HG03460 (cell line): ENCODE results near the gene RRP8.

ENCODE experiments used
- ATAC-seq: cut with Tn5 transposase; IDR thresholded peaks from one replicate; pipeline ENCODE4 v1.9.1; 2021; ENCODE audit not compliant: unreplicated experiment

RRP8 gene

GRCh38 chr11:6633422-6634408 lies 30.3 kb upstream of the RRP8 start:
- ATAC-seq = no peak

GRCh38 chr11:6632116-6633073 lies 29.0 kb upstream of the RRP8 start:
- ATAC-seq = no peak

- ATAC-seq = no peak
These were observed 28.0 kb upstream of the RRP8 start for GRCh38 chr11:6631361-6631890.

GRCh38 chr11:6630632-6631291 lies 27.3 kb upstream of the RRP8 start:
- no peak for ATAC-seq

- ATAC-seq = no peak
These were observed 26.6 kb upstream of the RRP8 start for GRCh38 chr11:6629892-6630631.

- ATAC-seq = no peak
These were observed 26.1 kb upstream of the RRP8 start for GRCh38 chr11:6629573-6629891.

GRCh38 chr11:6628526-6628925 lies 25.1 kb upstream of the RRP8 start:
- no peak for ATAC-seq

GRCh38 chr11:6627762-6628241 lies 24.4 kb upstream of the RRP8 start:
- ATAC-seq = no peak

GRCh38 chr11:6626971-6627761 lies 23.8 kb upstream of the RRP8 start:
- ATAC-seq = no peak

GRCh38 chr11:6625832-6626420 lies 22.5 kb upstream of the RRP8 start:
- no peak for ATAC-seq

- no peak for ATAC-seq
These were observed 21.9 kb upstream of the RRP8 start for GRCh38 chr11:6625156-6625831.

GRCh38 chr11:6623391-6624363 lies 20.3 kb upstream of the RRP8 start:
- no peak for ATAC-seq

- ATAC-seq = no peak
These were observed 19.1 kb upstream of the RRP8 start for GRCh38 chr11:6622261-6623171.

- no peak for ATAC-seq
These were observed 18.3 kb upstream of the RRP8 start for GRCh38 chr11:6621711-6622211.

GRCh38 chr11:6620636-6621035 lies 17.2 kb upstream of the RRP8 start:
- no peak for ATAC-seq
